ENCODE data around the gene UGT3A2. TPM values are rescaled to one million over a fixed set of nuclear protein-coding genes. Genes with fewer than 3 reads are reported as not detected.
"Not testable (repeated sequence)": the region's sequence is repeated elsewhere in the genome, so short reads cannot be mapped to it uniquely, and the experiment has no call there.

UGT3A2 gene
- total RNA-seq, 1 donor from 2014 or later: 0.86 TPM

GRCh38 chr5:36035696-36036095, 31.0 kb downstream of the UGT3A2 start:
- TF ChIP-seq, protein P1, sequence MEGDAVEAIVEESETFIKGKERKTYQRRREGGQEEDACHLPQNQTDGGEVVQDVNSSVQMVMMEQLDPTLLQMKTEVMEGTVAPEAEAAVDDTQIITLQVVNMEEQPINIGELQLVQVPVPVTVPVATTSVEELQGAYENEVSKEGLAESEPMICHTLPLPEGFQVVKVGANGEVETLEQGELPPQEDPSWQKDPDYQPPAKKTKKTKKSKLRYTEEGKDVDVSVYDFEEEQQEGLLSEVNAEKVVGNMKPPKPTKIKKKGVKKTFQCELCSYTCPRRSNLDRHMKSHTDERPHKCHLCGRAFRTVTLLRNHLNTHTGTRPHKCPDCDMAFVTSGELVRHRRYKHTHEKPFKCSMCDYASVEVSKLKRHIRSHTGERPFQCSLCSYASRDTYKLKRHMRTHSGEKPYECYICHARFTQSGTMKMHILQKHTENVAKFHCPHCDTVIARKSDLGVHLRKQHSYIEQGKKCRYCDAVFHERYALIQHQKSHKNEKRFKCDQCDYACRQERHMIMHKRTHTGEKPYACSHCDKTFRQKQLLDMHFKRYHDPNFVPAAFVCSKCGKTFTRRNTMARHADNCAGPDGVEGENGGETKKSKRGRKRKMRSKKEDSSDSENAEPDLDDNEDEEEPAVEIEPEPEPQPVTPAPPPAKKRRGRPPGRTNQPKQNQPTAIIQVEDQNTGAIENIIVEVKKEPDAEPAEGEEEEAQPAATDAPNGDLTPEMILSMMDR (IDR thresholded peaks at IDR 0.05; ENCODE audit: insufficient read depth, low read depth, low read length): no peak
- no peak for TF ChIP-seq EZH2 (IDR thresholded peaks at IDR 0.05; ENCODE audit: insufficient read depth, low read length)
- H3K4me1 ChIP-seq (ENCODE audit: insufficient read depth, low read length): no peaks in the 10 kb centered on the region
- H3K9me3 Mint-ChIP-seq (ENCODE audit: unreplicated experiment): no peaks in the 10 kb centered on the region
- no peaks in the 10 kb centered on the region for H3K36me3 Mint-ChIP-seq (ENCODE audit: low read depth, unreplicated experiment)
- no peak overlapping the region for H3K27ac Mint-ChIP-seq (ENCODE audit: unreplicated experiment)
- no peaks in the 10 kb centered on the region for H3K4me1 Mint-ChIP-seq (ENCODE audit: low read depth, unreplicated experiment)
- H3K9me3 ChIP-seq (ENCODE audit: insufficient read depth, low read depth, low read length): no peaks in the 10 kb centered on the region
- H4K20me1 ChIP-seq (ENCODE audit: insufficient read depth, low read length): no peaks in the 10 kb centered on the region
- no peak overlapping the region for H2AFZ ChIP-seq (ENCODE audit: low read depth, low read length)
- no peaks in the 10 kb centered on the region for H3K36me3 ChIP-seq (ENCODE audit: insufficient read depth, low read length)
- H3K27me3 Mint-ChIP-seq (ENCODE audit: low read depth, unreplicated experiment): no peaks in the 10 kb centered on the region
- H3K4me2 ChIP-seq (ENCODE audit: low read length): no peak overlapping the region
- H3K27ac ChIP-seq (ENCODE audit: low read depth, low read length): no peak overlapping the region
- no peak overlapping the region for H3K4me3 ChIP-seq (ENCODE audit: insufficient read depth, low read depth, low read length)
- no peaks in the 10 kb centered on the region for H3K27me3 ChIP-seq (ENCODE audit: insufficient read depth, low read length)
- H3K9ac ChIP-seq (ENCODE audit: low read length): no peak overlapping the region
- H3K4me3 Mint-ChIP-seq (ENCODE audit: unreplicated experiment): no peak overlapping the region
- FAIRE-seq (no peak), DNase-seq (ENCODE audit: low read depth) (no peak)
- no peaks in the 10 kb centered on the region for H3K79me2 ChIP-seq (ENCODE audit: insufficient read depth, low read length)

DNA sequence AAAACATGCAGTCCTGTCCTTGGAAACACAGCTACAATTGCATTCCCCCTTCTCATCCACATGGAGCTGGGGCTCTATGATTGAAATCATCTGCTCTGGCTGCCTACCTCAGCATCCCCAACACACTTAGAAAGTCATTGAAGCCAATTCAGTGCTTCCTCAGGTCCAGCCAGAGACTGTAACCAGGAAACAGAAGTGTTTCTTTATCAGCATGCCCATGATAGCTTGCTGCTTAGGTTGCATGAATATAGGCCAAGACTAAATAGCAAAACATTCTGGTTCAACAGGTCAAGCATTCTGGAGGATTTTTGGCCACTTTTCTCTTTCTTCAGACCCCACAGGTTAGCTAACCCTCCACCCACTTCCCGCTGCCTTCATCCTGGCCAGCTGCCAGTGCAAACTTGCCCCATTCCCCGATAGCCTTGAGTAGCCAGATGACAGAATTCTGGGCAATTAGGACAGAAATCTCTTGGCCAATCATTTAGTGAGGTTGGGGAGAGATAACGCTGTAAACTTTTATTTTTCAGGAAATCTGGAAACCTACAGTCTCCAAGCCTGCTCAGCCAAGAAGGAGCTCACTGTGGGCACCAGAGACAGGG, 32.0 kb downstream of the UGT3A2 start:
- H3K9me3 Mint-ChIP-seq (ENCODE audit: unreplicated experiment); H3K4me2 ChIP-seq (ENCODE audit: low read length); H3K36me3 ChIP-seq (ENCODE audit: insufficient read depth, low read length); DNase-seq (ENCODE audit: low read depth); H3K79me2 ChIP-seq (ENCODE audit: insufficient read depth, low read length); H3K9ac ChIP-seq (ENCODE audit: low read length); H2AFZ ChIP-seq (ENCODE audit: low read depth, low read length); H4K20me1 ChIP-seq (ENCODE audit: insufficient read depth, low read length); H3K36me3 Mint-ChIP-seq (ENCODE audit: low read depth, unreplicated experiment); H3K27me3 ChIP-seq (ENCODE audit: insufficient read depth, low read length); H3K4me3 Mint-ChIP-seq (ENCODE audit: unreplicated experiment); H3K27me3 Mint-ChIP-seq (ENCODE audit: low read depth, unreplicated experiment); H3K4me3 ChIP-seq (ENCODE audit: insufficient read depth, low read depth, low read length); H3K4me1 Mint-ChIP-seq (ENCODE audit: low read depth, unreplicated experiment); H3K27ac ChIP-seq (ENCODE audit: low read depth, low read length); H3K4me1 ChIP-seq (ENCODE audit: insufficient read depth, low read length); H3K9me3 ChIP-seq (ENCODE audit: insufficient read depth, low read depth, low read length); H3K27ac Mint-ChIP-seq (ENCODE audit: unreplicated experiment); FAIRE-seq: not testable (repeated sequence)

DNA sequence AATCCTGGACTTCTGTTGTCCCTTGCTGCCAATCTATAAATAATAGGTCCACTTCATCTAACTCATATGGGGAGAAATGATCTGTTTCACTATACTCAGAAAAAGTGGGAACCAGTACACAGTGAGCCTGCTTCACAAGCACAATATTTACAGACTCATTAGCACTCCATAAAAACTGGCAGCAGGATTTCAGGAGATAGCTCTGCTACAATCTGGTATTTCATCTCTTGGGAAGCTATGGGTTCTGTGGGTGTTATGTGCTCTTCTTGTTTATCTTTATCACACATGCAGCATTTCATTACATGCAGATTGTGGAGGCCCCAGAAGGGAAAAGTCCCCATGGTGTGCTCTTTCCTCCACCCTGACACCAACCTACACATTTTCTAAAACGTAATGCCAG, 33.2 kb downstream of the UGT3A2 start:
- H3K27ac Mint-ChIP-seq (ENCODE audit: unreplicated experiment): no peak overlapping the region
- H3K36me3 ChIP-seq (ENCODE audit: insufficient read depth, low read length): no peaks in the 10 kb centered on the region
- H3K27me3 Mint-ChIP-seq (ENCODE audit: low read depth, unreplicated experiment): peaks cover 4% of the 10 kb centered on the region
- no peak overlapping the region for H2AFZ ChIP-seq (ENCODE audit: low read depth, low read length)
- no peaks in the 10 kb centered on the region for H3K36me3 Mint-ChIP-seq (ENCODE audit: low read depth, unreplicated experiment)
- DNase-seq (ENCODE audit: low read depth): no peak
- FAIRE-seq: no peak
- H3K9ac ChIP-seq (ENCODE audit: low read length): no peak overlapping the region
- no peaks in the 10 kb centered on the region for H3K27me3 ChIP-seq (ENCODE audit: insufficient read depth, low read length)
- no peak overlapping the region for H3K4me3 Mint-ChIP-seq (ENCODE audit: unreplicated experiment)
- TF ChIP-seq, protein P1 (IDR thresholded peaks at IDR 0.05; ENCODE audit: insufficient read depth, low read depth, low read length): no peak
- no peak for TF ChIP-seq EZH2 (IDR thresholded peaks at IDR 0.05; ENCODE audit: insufficient read depth, low read length)
- H3K9me3 ChIP-seq (ENCODE audit: insufficient read depth, low read depth, low read length): no peaks in the 10 kb centered on the region
- H3K27ac ChIP-seq (ENCODE audit: low read depth, low read length): no peak overlapping the region
- no peaks in the 10 kb centered on the region for H4K20me1 ChIP-seq (ENCODE audit: insufficient read depth, low read length)
- no peak overlapping the region for H3K4me3 ChIP-seq (ENCODE audit: insufficient read depth, low read depth, low read length)
- no peaks in the 10 kb centered on the region for H3K4me1 ChIP-seq (ENCODE audit: insufficient read depth, low read length)
- H3K79me2 ChIP-seq (ENCODE audit: insufficient read depth, low read length): no peaks in the 10 kb centered on the region
- H3K4me1 Mint-ChIP-seq (ENCODE audit: low read depth, unreplicated experiment): no peaks in the 10 kb centered on the region
- peaks cover 5% of the 10 kb centered on the region for H3K9me3 Mint-ChIP-seq (ENCODE audit: unreplicated experiment)
- no peak overlapping the region for H3K4me2 ChIP-seq (ENCODE audit: low read length)
